Measurements from ENCODE around the gene S100A12. TPM values are rescaled to one million over a fixed set of nuclear protein-coding genes. Genes with fewer than 3 reads are reported as not detected.
A peak's percentile ranks its signal among the peaks of the same experiment; 100 is the strongest.
"Not testable (repeated sequence)": the region's sequence is repeated elsewhere in the genome, so short reads cannot be mapped to it uniquely, and the experiment has no call there.

The S100A12 gene
- total RNA-seq, 1 donor from 2014 or later: not detected

GRCh38 chr1:153347049-153347448 is 28.4 kb downstream of the S100A12 start:
- H3K27me3 Mint-ChIP-seq: peaks cover 34% of the 10 kb centered on the region
- H3K36me3 Mint-ChIP-seq (ENCODE audit: low read depth); intact Hi-C loops (cut with micrococcal nuclease): not testable (repeated sequence)

DNA sequence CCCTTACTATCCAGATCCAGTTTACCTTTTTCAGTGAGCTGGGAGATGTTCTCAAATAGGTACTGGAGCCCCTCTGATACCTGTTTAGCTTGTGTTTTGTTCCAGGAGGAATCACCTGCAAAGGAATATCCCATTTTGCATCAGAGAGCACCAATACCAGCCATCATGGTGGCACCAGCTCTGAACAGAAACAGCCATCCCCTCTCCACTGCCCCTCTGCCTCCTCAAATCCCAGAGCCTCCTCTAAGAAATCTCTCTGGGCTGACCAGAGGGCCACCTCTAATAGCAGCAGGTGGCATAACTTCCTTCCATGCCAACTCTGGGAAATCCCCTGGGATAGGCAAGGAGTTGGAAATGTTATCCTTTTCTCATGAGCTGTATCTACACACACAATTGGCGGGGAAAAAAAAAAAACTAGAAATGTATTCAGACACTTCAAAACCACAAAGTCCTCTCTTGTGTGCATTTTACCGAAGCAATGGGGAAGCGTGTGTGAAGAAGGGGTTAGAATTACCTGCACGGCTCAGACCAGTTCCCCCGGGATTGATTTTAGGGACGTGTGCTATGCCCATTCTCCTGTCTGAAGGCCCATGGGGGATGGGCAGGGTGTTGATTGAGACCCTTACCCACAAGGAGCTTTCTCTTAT is 29.2 kb downstream of the S100A12 start:
- intact Hi-C loops (cut with micrococcal nuclease): no loop called here
- Mint-ChIP-seq H3K4me1 (peaks cover 25% of the 10 kb centered on the region), H3K4me3 (no peak overlapping the region), H3K36me3 (ENCODE audit: low read depth) (no peaks in the 10 kb centered on the region), H3K27me3 (peaks cover 34% of the 10 kb centered on the region), H3K27ac (no peak overlapping the region), H3K9me3 (no peaks in the 10 kb centered on the region)
- DNase-seq: peak; percentile 51

More at GRCh38 chr1:153347049-153347448, 28.4 kb downstream of the S100A12 start:
- not testable (repeated sequence) for H3K9me3 Mint-ChIP-seq, H3K4me3 Mint-ChIP-seq, H3K27ac Mint-ChIP-seq
- peaks cover 25% of the 10 kb centered on the region for H3K4me1 Mint-ChIP-seq
- DNase-seq: peak; percentile 48

DNA sequence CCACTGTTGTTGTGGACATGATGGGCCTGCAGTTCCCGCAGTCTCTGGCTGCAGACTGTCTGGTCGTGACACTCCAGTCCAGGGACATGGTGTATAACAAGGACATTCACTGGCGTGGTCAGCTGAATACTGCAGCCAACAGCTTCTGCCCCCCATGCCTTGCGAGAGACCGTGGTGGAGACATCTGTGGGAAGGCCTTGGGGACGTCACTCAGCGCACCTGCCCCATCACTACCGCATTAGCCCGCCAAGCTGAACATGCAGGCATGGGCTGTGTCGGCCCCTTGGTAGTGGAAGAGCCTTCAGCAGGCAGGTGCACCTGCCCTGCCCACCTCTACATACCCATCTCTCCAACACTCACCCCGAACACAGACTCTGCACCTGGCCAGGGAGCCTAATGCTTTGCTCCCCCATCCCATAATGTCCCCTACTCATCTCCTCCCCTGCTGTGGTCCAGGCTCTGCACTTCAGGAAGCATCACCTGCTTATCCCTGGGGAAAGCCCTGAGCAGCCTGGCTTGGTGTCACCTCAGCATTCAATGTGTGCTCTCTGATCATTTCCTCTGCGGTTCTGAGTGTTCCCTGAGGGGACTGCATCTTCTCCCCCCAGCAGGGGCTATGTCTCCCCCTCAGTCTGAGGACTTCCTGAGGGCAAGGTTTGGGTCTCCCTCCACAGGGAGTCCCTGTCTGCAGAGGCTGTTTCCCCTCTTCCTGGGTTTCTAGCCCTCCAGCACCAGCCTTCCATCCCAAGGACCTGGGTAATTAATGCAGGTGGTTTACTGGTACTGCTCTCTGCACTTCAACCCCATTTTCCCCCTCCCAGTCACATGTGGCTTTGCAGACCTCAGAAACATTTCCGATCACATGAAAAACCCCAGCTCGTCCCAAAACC is 30.0 kb downstream of the S100A12 start:
- intact Hi-C loops (cut with micrococcal nuclease): no loop called here
- Mint-ChIP-seq H3K27me3 (peaks cover 36% of the 10 kb centered on the region), H3K9me3 (no peaks in the 10 kb centered on the region), H3K36me3 (ENCODE audit: low read depth) (no peaks in the 10 kb centered on the region), H3K4me1 (peaks cover 25% of the 10 kb centered on the region), H3K4me3 (no peak overlapping the region), H3K27ac (no peak overlapping the region)
- DNase-seq: peak; percentile 64

DNA sequence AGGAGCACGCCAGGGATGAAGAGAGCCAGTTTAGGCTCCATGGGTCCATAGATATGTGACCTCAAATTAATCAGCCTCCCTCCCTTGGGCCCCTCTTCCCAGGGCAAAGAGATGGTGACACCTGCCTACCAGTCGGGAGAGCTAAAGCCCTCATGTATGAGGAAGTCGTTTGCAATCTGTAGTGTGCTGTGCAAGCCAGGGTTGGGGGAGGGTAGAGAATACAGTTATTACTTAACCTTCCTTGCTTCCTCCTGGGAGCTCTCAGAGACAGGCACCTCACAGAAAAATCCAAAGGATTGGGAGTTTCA is 30.7 kb downstream of the S100A12 start:
- H3K4me1 Mint-ChIP-seq: peaks cover 31% of the 10 kb centered on the region

GRCh38 chr1:153343811-153344717 is 31.4 kb downstream of the S100A12 start:
- DNase-seq: peak; percentile 53
- peaks cover 30% of the 10 kb centered on the region for H3K27me3 Mint-ChIP-seq
- no peaks in the 10 kb centered on the region for H3K36me3 Mint-ChIP-seq (ENCODE audit: low read depth)
- intact Hi-C loops (cut with micrococcal nuclease): no loop called here
- no peak overlapping the region for H3K4me3 Mint-ChIP-seq
- H3K4me1 Mint-ChIP-seq: peaks cover 31% of the 10 kb centered on the region
- H3K27ac Mint-ChIP-seq: no peak overlapping the region
- no peaks in the 10 kb centered on the region for H3K9me3 Mint-ChIP-seq

More for the DNA sequence above, 30.7 kb downstream of the S100A12 start:
- Mint-ChIP-seq H3K27me3 (peaks cover 30% of the 10 kb centered on the region), H3K4me3 (no peak overlapping the region), H3K36me3 (ENCODE audit: low read depth) (no peaks in the 10 kb centered on the region), H3K9me3 (no peaks in the 10 kb centered on the region), H3K27ac (no peak overlapping the region)
- no peak for DNase-seq
- intact Hi-C loops (cut with micrococcal nuclease): no loop called here

- Mint-ChIP-seq H3K27ac (no peak overlapping the region), H3K36me3 (ENCODE audit: low read depth) (no peaks in the 10 kb centered on the region), H3K4me1 (peaks cover 31% of the 10 kb centered on the region), H3K9me3 (no peaks in the 10 kb centered on the region), H3K27me3 (peaks cover 37% of the 10 kb centered on the region), H3K4me3 (no peak overlapping the region)
- DNase-seq: peak; percentile 35
- intact Hi-C loops (cut with micrococcal nuclease): no loop called here
Measured at GRCh38 chr1:153343040-153343681, 32.3 kb downstream of the S100A12 start.

DNA sequence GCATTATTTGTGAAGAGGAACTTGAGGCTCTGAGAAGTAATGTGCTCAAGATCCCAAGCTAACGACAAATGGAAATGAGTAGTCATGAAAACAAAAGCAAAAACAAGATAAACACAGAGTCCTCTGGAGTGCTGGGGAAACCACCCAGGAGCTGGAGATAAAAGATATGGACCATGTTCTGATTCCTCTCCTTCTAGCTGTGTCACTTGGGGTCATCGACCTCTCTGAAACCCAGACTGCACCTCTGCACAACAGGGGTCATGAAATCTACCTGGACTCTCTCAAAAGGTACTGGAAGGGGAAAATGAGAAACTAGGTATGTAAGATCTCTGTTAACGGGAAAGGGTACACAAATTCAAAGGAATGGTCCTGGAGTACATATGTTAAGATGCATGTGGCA is 33.2 kb downstream of the S100A12 start:
- no peak overlapping the region for H3K4me3 Mint-ChIP-seq
- peaks cover 33% of the 10 kb centered on the region for H3K27me3 Mint-ChIP-seq
- no peaks in the 10 kb centered on the region for H3K9me3 Mint-ChIP-seq
- intact Hi-C loops (cut with micrococcal nuclease): no loop called here
- H3K4me1 Mint-ChIP-seq: peaks cover 31% of the 10 kb centered on the region
- no peak overlapping the region for H3K27ac Mint-ChIP-seq
- no peak for DNase-seq
- no peaks in the 10 kb centered on the region for H3K36me3 Mint-ChIP-seq (ENCODE audit: low read depth)

DNA sequence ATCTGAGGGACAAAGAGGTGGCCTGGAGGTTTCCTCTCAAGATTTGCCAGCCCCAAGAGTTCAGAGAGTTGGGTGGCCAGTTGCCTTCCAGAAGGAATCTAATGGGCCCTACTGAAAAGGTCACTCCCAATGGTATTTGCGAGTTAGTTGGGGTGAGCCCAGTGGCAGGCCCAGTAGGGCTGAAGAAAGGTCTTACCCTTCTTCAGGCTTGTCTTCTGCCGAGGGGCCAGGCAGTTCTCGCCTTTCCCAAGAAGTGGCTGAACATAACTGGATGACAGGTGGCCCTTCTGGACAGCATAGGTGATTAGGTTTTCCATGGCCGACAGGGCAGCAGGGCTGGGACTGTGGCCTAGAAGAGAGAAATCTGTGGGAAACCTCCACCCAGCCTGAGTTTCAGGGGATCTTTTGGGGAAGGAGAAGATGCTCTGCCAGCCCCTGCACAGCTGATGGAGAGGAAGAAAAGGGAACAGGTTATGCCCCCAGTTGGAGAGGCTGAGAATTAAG is 33.9 kb downstream of the S100A12 start:
- intact Hi-C loops (cut with micrococcal nuclease): no loop called here
- no peaks in the 10 kb centered on the region for H3K9me3 Mint-ChIP-seq
- peak; percentile 45 for DNase-seq
- H3K4me3 Mint-ChIP-seq: no peak overlapping the region
- H3K27me3 Mint-ChIP-seq: peaks cover 30% of the 10 kb centered on the region
- H3K4me1 Mint-ChIP-seq: peaks cover 30% of the 10 kb centered on the region
- H3K27ac Mint-ChIP-seq: no peak overlapping the region
- no peaks in the 10 kb centered on the region for H3K36me3 Mint-ChIP-seq (ENCODE audit: low read depth)

DNA sequence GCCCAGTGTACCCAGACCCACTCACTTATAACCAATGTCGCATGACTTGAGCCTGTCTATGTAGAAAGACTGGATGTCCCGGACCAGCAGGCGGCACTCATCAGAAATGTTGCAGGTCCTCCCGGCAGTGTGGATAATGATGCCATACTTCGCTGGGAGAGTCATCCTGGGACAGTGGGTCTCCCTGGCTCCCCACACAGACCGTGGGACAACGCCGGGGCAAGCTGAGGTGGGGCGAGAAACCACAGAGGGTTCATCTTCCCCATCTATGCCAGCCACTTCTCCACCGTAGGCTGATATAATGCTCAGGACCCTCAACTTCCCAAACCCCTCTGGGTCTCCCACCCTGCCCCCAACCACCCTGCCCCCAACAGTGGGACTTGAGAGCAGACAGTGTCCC is 35.1 kb downstream of the S100A12 start:
- Mint-ChIP-seq H3K9me3 (no peaks in the 10 kb centered on the region), H3K4me1 (peaks cover 20% of the 10 kb centered on the region), H3K27ac (no peak overlapping the region), H3K4me3 (no peak overlapping the region), H3K36me3 (ENCODE audit: low read depth) (no peaks in the 10 kb centered on the region), H3K27me3 (peaks cover 23% of the 10 kb centered on the region)
- DNase-seq: peak; percentile 47
- intact Hi-C loops (cut with micrococcal nuclease): no loop called here

DNA sequence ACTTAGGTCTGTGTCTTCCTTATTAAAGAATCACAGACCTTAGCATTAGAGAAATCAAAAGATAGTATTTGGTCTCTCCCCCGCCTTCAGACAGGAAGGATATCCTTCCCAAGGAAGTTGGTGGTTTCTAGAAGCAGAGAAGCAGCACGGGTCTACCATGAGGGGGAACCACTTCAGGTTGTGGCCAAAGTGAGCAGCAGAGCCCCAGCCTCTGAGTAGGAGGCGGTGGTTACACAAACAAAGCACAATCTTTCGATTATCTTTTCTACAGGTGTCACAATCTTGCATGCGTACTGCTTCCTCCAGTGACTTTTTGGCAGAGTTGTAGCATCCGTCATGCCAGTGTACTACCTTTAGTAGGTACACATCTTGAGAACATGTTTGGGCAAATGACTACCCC is 35.6 kb downstream of the S100A12 start:
- Mint-ChIP-seq H3K27me3 (peaks cover 23% of the 10 kb centered on the region), H3K9me3 (no peaks in the 10 kb centered on the region), H3K27ac (no peak overlapping the region), H3K4me1 (peaks cover 20% of the 10 kb centered on the region), H3K4me3 (no peak overlapping the region), H3K36me3 (ENCODE audit: low read depth) (no peaks in the 10 kb centered on the region)
- intact Hi-C loops (cut with micrococcal nuclease): no loop called here
- peak; percentile 59 for DNase-seq

DNA sequence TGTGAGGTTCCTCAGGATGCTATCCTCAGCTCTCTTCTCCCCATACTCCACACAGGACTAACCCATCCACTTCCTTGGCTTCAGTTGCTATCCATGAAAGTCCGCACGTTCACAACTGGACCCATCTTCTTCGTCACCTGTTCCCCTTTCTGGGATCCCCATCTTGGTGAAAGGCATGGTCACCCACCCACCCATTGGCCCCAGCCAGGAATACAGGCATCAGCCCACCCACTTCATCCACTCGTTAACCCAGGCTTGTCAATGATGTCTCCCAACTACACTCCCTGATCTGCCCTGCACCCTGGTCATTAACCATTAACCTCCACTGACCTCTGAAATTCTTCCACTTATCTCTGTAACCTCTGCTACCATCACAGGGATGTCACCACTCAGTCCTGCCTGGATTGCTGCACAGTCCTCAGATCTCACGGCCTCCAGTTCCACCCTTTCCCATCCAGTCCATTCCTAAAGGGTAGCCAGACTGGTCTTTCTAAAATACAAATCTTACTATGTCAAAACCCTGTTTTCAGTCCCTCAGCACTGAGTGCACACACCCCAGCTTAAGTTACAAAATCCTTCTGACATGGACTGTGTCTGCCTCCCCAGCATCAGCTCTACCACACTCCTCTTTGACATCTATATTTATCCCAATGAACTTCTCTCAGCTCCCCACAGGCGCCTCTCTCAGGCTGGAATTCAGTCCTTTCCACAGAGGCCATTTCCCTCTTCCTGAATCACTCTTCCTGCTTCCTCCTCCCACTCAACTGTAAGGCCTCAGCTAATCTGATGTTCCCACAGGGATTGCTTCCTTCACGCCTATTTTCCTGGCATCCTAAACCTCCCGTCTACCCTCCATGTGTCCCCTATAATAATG is 37.2 kb downstream of the S100A12 start:
- H3K9me3 Mint-ChIP-seq: no peaks in the 10 kb centered on the region
- H3K36me3 Mint-ChIP-seq (ENCODE audit: low read depth): no peaks in the 10 kb centered on the region
- peaks cover 20% of the 10 kb centered on the region for H3K27me3 Mint-ChIP-seq
- H3K27ac Mint-ChIP-seq: no peak overlapping the region
- intact Hi-C loops (cut with micrococcal nuclease): no loop called here
- H3K4me1 Mint-ChIP-seq: peaks cover 9% of the 10 kb centered on the region
- H3K4me3 Mint-ChIP-seq: no peak overlapping the region
- DNase-seq: no peak

DNA sequence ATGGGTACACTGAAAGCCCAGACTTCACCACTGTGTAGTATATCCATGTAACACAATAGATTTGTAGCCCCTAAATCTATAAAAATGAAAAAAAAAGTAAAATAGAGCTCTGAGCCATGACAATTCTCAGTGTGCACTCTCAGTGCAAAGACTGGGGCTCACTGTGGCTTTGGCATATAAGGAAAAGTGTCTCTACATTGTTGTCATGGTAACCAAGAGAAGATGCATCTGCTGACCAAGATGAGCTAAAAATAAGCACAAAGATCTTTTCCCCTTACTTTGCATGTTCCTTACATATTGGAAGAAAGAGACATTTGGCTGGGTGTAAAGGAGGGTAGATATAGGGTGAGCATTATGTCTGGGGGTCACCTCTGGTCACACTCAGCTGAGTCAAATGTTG is 38.8 kb downstream of the S100A12 start:
- H3K27ac Mint-ChIP-seq: no peak overlapping the region
- H3K4me3 Mint-ChIP-seq: no peak overlapping the region
- H3K9me3 Mint-ChIP-seq: no peaks in the 10 kb centered on the region
- H3K36me3 Mint-ChIP-seq (ENCODE audit: low read depth): no peaks in the 10 kb centered on the region
- no peak for DNase-seq
- H3K27me3 Mint-ChIP-seq: peaks cover 22% of the 10 kb centered on the region
- intact Hi-C loops (cut with micrococcal nuclease): no loop called here
- H3K4me1 Mint-ChIP-seq: peaks cover 6% of the 10 kb centered on the region
